Activated naive CD4-positive, alpha-beta T cell treated with Interleukin-2 at 50 U/mL for 16 hours (primary cell): ENCODE measurements around the gene PSG4.
"Not testable (repeated sequence)": the region's sequence is repeated elsewhere in the genome, so short reads cannot be mapped to it uniquely, and the experiment has no call there.

Source experiments
- DNase-seq: peaks from one replicate; pipeline ENCODE4 v3.0.0-alpha.2; 2020

PSG4 gene

DNA sequence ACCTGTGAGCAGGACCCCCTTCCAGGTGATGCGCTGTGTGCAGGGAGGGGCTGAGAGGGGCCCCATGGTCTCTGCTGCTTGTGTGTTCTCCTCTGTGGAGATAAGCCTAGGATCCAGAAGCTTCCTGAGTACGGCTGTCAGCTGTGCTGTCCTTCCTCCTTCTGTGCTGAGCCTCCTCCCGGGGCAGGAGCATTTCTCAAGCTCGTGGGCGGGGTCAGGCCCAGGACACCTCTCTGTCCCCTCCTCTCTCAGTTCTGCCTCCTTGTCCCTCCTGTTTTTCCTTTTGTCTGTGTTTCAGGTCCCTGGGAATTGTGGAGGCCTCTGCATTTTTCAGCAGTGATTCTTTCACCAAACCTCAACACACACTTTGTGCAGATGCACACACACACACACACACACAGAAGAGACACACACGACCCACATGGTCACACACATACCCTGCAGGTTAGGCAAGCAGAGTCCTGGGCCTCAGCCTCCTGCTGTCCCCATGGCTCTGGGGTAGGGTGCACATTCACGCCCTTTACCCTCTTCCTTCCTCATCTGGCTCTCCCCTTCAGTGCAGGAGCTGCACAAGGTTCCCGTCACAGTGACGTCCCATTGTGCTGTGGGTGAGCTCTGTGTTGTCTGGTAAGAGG is at the start of gene PSG4:
Gene PSG4, minus strand, starts transcription at position 168 of the 635 bp plus-strand sequence. Its CDS starts 102 bp downstream, at position 66.
- not testable (repeated sequence) for DNase-seq

- DNase-seq, result not testable (repeated sequence)
These were observed 46.0 kb upstream of the PSG4 start for GRCh38 chr19:43251428-43251827.

- DNase-seq, result not testable (repeated sequence)
These were observed 44.9 kb upstream of the PSG4 start for GRCh38 chr19:43250296-43250695.

- not testable (repeated sequence) for DNase-seq
These were observed 43.2 kb upstream of the PSG4 start for GRCh38 chr19:43248635-43249002.

GRCh38 chr19:43247243-43247880 is 41.9 kb upstream of the PSG4 start:
- not testable (repeated sequence) for DNase-seq

GRCh38 chr19:43245848-43246247 is 40.4 kb upstream of the PSG4 start:
- not testable (repeated sequence) for DNase-seq

GRCh38 chr19:43242211-43242610 is 36.8 kb upstream of the PSG4 start:
- DNase-seq, result not testable (repeated sequence)

GRCh38 chr19:43238213-43238612 is 32.8 kb upstream of the PSG4 start:
- DNase-seq, result not testable (repeated sequence)

DNA sequence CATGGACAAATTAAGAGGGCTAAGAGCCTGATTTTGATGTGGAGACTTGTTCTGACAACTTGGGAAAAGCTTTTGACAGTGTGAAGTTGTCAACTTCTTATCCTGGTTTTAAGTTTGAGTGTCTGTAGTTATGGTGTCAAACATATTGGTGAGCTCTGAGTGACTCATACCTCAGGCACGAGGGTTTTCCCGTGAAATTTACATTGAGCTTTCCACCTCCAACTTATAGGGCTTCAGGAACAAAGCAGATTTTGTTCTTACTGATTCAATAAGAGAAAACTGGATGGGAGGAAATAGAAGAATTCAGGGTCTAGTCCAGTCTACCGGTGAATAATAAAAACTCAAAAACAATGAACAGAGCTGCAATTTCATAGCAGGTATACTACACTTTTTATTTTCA is 30.2 kb upstream of the PSG4 start:
- not testable (repeated sequence) for DNase-seq

DNA sequence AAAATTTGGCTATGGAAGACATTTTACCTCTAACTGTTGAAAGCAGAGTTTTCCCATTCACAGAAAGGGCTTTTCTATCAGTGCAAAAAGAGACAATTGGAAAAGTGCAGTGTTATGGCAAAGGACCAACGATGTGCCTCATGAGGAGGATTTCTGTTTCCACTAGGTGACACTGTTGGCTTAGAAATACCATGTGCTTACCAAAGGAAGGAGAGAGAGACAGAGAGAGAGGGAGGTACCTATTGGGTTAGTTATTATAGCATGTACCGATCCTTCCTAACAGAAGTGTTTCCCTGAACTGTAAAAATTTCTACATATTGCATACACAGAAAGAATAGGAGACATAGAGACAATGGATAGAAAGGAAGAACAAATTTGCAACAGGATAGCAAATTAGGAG is 23.9 kb upstream of the PSG4 start:
- DNase-seq, result no peak

GRCh38 chr19:43228730-43229129 is 23.3 kb upstream of the PSG4 start:
- DNase-seq, result not testable (repeated sequence)

- DNase-seq, result not testable (repeated sequence)
These were observed 21.5 kb upstream of the PSG4 start for GRCh38 chr19:43226986-43227385.

DNA sequence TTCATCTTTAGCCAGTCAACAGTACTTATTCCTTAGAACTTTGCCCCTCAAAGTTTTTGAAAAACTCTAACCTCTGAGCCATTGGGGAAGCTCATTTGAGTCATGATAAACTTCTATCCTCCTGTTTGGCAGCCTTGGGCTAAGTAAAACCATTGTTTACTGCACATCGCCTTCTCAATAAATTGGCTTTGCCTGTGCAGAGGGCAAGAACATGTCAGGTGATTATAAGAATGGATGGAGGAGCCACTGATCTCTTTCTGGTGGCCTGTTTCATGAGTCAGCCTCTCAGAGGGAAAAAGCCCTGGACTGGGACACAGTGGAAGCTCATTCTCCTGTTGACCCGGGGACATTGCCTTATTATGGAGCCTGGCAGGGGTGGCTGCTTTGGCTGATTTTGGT is 19.4 kb upstream of the PSG4 start:
- DNase-seq, result no peak

GRCh38 chr19:43224201-43224854 is 18.9 kb upstream of the PSG4 start:
- not testable (repeated sequence) for DNase-seq

- not testable (repeated sequence) for DNase-seq
These were observed 16.5 kb upstream of the PSG4 start for GRCh38 chr19:43221891-43222290.

GRCh38 chr19:43219136-43219535 is 13.7 kb upstream of the PSG4 start:
- DNase-seq, result not testable (repeated sequence)

DNA sequence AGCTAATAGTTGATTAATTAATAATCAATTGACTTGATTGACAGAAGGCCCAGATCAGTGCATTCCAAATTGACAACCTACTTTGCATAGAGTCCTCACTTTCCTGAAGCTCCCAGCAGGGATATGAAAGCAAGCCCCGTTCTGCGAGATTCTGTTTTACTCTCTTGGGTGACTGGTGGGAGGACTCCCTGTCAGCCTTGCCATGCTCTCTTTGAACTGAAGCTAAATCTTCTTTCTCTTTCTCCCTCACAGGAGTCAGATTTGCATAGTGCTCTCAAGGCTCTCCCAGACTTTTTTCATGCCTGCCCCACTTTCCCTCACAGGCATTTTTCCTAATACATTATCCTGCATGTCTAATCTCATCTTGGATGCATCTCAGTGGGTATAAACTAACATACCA is 10.4 kb upstream of the PSG4 start:
- DNase-seq, result not testable (repeated sequence)

DNA sequence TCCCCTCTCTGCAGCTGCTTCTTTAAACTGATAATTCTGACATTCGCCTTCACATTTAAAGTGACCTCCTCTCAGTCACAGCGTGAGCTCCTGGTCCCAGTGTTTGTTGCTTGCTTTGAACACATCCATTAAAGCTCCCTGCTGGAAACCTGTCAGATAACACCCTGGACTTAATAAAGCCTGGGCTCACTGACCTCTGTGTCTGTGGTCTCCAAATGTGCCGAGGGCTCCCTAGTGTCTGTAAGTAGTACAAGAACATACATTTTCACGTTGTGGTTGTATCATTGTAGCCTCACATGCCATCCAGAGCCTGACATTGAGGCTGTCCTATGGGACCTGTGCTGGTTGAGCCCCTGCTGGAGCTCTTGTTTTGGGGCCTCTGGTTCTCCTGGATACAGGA is 2.6 kb upstream of the PSG4 start:
- DNase-seq, result no peak

DNA sequence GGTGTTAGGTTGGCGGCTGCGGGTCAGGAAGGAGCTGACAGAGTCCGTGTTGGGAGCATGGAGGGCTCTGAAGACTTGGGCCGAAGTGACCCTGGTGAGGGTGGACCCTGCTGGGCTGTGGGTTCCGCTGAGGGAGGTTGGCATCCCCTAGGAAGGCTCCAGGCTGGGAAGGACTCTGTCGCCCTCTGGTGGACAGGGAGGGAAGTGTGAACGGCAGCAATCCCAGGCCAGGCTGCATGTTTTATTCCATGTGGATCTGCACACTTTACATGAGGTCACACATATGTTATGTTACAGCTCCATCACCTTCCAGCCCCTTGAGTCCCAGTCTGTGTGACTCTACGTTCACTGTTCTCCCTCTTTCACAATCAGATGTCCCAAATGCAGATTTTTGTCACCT is 1.7 kb upstream of the PSG4 start:
- peak; percentile 30 for DNase-seq

GRCh38 chr19:43203611-43204010 is 1.8 kb downstream of the PSG4 start:
- DNase-seq, result not testable (repeated sequence)

DNA sequence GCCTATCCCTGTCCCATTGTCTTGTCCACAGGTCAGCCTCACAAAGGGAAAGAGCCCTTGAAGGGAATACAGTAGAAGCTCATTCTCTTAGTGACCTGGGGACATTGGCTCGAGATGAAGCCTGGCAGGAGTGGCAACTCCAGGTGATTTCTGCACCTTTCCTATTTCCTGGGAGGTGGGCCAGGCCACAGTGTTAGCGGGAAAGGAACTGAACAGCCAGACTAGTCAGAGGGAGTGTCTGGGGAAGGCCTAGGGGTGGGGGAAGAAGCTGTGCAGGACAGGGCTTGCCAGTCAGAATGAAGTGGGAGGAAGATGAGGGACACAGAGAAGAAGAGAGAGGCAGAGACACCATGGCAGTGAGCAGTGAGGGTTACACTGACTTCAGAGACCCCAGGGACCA is 3.5 kb downstream of the PSG4 start:
- DNase-seq, result not testable (repeated sequence)

GRCh38 chr19:43201337-43201801 is 4.1 kb downstream of the PSG4 start:
- DNase-seq, result not testable (repeated sequence)

DNA sequence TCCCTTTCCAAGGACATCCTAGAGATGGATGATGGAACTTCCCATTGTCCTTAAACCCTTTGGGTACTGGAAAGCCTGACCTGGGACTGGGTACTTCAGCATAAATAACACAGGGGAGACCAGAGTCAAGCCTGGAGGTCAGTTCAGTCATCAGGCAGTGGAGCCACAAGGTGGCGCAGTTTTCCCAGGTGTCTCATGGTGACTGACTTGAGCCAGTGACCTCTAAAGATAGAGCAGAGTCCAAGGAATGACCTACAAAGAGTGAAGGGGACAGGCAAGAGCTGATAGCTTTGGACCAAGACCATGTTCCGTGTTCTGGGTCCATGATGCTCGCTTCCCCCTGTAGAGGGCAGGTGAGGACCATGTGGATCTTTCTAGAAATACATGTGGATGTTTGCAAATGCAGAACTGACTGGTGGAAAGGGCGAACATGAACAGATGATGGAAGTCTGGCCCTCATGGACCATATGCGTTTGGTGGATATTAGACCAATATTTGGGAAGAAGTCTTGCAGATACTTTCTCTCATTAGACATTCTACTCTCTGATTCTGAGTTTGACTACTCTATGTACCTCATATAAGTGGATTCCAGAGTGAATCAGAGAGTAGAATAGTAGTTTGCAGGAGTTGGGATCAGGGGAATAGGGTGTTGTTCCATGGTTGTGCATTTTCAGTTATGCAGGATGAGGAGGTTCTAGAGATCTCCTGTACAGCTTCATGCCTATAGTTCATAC is 6.6 kb downstream of the PSG4 start:
- DNase-seq, result not testable (repeated sequence)
